ENCODE measurements around the gene RAB20.

The RAB20 gene

DNA sequence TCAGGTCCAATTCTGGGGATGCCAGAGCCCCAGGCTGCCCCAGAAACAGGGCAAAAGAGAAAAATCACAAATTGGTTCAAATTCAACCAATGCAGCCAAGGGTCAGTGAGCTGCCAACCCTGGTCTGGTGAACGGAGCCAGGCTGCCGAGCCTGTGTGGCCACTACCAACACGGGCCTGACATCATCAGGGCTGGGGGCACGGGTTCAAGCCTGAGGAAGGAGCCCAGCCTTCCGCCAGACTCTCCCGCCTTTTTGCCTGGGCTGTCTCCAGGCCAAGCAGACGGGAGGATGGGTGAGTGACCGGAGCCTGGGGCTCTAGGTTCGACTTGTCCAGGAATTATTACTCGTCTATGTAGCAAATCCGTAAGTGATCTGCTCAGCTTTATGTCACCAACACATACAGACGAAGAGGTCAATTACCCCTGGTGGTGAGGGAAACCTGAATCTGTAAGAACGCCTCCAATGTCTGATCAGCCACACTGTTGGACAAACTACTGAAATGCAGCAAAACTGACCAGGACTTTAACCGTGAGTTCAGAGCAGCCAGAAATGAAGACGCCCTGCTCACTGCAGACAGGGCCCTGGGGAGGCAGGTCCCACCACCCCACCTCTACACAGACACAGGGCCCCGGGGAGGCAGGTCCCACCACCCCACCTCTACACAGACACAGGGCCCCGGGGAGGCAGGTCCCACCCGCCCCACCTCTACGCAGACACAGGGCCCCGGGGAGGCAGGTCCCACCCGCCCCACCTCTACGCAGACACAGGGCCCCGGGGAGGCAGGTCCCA lies 31.8 kb downstream of the RAB20 start:
- DNase-seq (ENCODE audit: low spot score): no peak

DNA sequence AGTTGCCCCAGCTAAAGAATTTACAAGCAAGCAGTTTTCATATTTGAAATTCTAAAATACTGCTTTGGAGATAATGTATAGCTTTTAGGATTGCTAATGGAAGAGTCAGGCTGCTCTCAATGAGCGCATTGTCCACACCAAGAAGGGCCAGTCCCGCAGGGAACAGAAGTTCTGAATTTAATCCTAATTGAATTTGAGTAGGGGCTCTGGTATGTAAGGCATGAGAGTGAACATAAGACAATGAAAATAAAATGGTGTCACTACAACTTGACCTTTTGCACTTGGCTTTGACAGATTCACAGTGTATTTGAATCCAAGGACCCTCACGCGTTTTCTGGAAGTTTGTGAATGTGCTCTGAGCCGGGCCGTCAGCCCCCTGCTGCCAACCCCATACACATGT lies 32.6 kb downstream of the RAB20 start:
- no peak for DNase-seq (ENCODE audit: low spot score)

DNA sequence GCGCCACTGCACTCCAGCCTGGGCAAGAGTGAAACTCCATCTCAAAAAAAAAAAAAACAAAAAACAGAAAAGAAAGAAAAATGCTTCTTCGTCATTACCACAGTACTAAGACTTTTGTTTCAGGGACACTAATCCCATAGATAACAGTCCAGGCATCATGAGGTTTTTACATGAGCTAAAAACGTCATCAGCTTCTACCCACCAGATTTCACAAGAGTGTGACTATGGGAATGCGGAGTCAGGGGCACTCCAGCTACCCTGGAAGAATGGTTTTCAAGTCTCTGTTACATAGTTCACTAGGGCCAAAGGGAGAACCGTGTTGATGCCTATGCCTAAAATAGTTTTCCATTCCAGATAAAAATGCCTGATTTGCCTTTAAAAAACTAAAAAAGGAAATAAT lies 33.2 kb downstream of the RAB20 start:
- no peak for DNase-seq (ENCODE audit: low spot score)

DNA sequence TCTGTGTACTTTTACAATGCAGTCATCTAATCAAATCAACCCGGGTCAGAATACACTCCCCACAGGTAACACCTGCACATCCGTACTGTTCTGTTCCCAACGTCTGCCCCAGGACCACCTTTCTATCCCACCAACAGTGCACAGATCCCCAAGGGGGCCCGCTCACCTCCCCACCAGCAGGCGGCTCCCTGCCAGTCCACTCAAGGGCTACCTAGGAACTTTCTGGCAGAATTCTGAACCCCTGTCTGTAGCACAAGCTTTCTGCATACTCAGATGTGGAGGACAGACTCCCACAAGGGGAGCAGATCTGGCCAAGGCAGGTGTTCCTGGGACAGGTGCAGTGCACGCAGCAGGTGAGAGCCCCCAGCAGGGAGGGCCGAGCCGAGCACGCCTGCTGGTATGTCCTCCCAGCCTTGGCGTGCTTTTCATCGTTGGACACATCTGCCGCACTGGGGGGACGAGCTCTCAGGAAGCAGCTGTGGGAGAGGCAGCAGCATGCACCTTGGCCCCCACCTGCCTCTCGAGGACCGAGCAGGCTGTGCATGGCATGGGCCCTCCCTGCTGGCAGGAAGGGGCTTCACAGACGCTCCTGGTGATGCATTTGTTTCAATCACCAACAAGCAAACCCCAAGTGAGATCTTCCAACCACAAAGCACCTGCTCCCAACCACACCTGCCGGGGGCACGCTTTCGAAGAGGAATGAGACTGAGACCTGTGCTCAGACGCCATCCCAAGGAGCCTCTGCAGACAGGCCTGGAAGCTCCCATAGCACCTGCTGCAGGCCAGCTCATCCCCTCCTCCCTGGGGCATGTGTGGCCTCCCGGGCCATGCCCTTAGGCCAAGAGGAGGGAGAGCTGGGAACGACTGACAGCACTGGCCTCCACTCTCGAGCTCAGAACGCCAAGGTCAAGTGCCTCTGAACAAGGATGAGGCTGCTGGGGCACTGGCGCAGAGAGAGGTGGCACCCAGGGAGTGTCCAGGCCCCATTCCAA lies 35.9 kb downstream of the RAB20 start:
- DNase-seq (ENCODE audit: low spot score): no peak

DNA sequence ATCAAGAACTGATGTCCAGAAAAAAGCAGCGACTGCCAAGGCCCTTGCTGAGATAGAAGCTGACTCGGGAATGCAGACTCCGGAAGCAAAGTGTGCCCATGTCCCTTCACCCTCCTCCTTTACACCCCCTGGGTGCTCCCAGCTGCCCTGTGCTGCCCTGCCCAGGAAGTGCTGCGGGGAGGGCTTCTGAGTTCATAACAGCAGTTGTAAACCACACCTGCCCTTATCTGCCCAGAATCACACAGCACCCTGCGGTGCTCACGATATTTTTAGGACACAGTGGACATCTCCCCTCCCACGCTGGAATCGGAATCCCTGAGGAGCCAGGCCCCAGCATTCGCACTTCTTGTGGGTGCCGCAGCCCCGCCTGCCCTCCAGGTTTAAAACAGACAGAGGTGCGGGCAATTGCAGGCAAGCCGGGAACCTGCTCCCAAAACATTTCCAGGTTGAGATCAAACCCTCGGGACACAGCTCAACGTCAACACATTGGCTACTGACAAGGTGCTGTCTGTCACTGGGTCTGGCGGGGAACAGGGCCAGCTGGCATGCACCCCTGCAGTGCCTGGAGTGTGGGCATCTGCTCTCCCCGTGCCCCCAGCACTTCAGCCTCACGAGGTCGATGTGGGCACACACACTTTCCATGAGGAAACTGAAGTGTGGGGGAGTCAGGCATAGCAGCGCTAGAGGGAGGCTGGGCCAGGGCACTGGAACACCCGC lies 36.8 kb downstream of the RAB20 start:
- DNase-seq (ENCODE audit: low spot score): no peak

DNA sequence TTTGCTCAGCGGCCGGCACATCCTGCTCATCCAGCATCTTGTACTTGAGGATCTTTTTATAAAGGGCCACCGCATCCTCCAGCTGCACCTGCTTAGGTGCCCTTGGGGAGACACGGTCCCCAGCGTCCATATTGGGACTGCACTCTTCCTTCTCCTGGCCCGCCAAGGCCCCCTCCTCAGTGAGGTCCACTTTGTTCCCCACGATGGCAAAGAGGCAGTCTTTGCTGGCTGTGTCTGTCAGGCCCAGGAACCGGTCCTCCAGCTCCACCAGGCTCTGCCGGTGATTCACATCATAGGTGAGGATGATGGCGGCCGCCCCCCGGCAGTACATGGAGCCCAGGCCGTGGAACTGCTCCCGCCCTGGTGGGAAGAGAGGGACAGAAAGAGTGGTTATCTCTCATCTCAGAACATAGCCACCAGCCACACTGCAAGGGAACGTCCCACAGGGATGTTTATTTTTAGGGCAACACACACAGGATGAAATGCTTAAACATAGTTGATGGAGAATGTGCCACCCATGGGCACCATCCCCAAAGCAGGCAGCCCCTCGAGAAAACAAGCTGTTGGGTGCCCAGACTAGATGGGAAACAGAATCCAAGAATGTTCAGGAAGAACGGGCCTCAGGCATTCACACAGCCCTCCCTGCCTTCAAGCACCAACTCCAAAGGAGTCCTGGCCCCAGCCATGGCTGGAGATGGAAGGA lies 37.5 kb downstream of the RAB20 start:
- no peak for DNase-seq (ENCODE audit: low spot score)

DNA sequence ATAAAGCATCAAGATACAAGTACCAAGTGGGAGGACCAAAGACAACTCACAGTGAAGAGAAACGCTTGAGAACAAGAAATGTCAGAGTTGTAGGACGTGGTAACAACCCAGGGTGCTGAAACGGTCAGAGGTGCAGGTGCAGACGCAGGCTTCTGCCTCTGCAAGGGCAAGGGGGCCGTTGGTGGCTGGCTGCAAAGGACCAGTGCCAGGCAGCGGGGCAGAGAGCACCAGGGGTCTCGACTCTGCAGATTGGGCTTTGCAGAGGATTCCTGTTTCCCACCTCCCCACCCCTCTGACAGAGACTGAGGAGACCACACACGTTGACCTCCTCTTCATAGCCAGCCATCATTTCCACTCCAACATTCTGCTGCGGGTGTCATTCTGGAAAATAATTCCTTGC lies 38.3 kb downstream of the RAB20 start:
- DNase-seq (ENCODE audit: low spot score): no peak

DNA sequence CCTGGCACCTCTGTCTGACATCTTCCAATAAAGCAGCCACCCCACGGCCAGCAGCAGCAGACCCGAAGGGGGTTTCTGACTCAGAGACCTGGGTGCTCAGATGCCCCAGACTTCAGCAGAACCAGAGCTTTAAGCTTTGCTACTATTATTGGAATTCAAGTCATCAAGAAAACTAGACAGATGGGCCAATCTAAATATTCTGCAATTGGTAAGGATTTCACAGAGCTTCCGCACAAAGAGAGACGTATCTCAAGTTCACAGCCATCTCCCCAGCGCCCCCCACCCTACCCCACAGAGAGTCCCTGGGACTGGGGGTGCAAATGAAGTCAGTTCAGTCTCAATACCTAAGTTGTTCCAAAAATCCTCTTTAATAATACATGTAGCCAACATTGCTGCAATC lies 38.8 kb downstream of the RAB20 start:
- DNase-seq (ENCODE audit: low spot score): no peak

DNA sequence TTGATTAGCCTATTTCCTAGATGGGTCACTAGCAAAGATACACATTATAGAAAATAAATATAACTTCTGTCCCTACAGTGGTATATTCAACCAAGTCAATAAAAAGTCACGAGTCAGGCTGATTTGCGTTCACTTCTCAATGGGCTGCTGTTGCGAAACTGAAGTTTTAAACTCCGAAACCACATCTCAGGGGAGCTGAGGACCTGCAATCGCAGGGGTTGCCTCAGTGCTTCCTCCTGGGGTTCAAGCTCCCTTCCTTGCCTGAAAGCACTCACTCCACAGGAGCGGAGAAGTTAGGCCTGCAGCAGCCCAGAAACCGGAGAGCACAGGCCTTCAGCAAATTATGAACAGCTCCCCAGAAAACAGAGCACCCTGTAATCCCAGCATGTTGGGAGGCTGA lies 39.6 kb downstream of the RAB20 start:
- no peak for DNase-seq (ENCODE audit: low spot score)

DNA sequence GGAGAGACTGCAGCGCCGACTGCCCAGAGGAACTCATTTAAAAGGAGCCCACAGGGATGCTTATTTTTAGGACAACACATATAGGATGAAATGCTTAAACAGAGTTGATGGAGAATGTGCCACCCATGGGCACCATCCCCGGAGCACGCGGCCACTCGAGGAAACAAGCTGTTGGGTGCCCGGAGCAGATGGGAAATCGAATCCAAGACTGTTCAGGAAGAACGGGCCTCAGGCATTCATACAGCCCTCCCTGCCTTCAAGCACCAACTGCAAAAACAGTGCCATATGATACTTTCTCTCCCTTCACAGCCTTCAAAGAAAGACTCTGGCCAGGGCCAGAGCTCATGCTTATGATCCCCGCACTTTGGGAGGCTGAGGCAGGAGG lies 40.2 kb downstream of the RAB20 start:
- no peak for DNase-seq (ENCODE audit: low spot score)

DNA sequence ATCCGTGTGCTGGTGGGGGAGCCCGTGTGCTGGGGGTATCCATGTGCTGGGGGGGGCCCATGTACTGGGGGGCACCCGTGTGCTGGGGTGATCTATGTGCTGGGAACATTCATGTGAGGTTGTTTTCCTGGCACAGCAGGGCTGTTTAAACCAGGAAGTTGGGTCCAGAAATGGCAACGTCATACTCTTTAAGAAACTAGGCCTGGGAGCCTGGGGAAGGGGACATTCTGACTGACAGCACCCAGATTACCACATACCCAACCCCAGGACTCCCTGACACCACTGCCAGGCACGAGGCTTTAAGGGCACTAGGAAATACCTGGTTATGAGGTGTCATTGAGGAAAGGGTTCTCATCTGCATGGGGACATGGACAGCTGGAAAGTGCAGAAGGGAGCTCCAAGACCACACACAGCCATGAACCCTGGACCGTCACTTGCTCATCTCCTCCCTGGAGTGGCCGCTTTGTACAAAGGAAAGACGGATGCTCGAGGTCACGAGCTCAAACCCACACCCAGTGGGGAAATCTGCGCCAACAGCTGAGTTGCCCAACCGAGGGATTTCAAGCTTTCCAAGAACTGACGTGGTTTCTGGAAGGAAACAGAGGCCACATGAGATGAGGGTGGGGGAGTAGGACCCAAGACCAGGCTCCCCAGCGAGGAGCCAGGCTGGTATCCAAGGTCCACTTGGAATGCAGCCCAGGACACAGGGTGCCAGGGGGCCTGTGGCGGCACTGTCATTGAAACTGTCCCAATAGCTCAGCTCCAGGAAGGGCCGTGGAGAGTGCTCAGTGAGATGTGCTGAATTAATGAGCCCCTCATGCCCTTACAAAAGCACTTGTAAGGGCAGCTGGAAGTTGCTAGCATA lies 40.9 kb downstream of the RAB20 start:
- peak; percentile 79 for DNase-seq (ENCODE audit: low spot score)

DNA sequence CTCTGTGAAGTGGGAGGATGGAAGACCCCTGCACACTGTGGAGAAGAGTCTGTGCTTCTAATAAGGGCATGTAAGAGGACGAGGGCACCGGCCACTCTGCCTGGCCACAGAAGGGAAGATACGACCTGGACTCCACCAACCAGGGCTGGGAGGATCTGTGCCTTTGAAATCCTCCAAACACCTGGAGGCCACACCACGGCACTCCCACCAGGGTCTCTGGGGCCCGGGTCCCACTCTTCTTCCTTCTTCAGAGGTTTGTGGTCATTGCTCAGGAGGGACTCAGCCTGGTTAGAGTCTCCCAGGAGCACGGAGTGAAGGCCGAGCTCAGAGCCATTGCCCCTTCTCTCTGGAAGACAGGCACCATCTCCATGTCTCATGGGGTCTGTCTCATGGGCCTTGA lies 42.0 kb downstream of the RAB20 start:
- DNase-seq (ENCODE audit: low spot score): no peak

DNA sequence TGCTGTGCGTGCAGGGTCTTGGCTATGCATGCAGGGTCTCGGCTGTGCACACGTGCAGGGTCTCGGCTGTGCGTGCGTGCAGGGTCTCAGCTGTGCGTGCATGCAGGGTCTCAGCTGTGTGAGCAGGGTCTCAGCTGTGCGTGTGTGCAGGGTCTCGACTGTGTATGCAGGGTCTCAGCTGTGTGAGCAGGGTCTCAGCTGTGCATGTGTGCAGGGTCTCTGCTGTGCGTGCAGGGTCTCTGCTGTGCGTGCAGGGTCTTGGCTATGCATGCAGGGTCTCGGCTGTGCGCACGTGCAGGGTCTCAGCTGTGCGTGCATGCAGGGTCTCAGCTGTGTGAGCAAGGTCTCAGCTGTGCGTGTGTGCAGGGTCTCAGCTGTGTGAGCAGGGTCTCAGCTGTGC lies 42.5 kb downstream of the RAB20 start:
- no peak for DNase-seq (ENCODE audit: low spot score)

DNA sequence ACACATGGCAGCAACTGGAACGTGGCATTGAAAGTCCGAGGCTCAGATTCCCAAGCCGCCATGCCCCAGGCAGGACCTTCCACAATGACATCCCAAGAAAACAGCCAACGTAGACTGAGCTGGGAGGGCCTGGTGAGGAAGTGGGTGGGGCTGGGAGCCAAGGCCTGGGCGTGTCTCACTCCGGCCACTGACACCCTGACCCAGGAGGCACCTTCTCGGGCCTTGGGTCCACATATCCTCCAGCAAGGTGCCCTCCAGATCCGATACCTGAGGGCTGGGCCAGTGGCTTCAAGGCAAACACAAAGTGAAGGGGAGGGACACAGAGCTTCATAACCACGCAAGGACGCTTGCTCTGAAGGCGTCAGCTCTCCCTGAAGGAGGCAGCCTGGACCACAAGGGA lies 43.0 kb downstream of the RAB20 start:
- DNase-seq (ENCODE audit: low spot score): no peak

DNA sequence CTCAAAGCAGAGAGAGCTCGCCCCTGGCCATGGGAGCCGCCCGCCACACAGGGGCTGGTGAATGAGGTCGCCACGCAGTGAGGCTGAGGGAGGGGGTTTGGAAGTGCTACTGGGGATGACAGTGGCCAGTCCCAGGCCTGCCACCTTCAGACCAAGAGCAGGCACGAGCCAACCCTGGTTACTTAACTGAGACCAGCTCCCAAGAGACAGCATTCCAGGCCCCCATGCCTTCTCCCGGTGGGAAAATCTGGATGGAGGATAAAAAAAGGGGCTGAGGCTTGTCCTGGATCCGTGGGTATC lies 43.3 kb downstream of the RAB20 start:
- DNase-seq (ENCODE audit: low spot score): no peak

DNA sequence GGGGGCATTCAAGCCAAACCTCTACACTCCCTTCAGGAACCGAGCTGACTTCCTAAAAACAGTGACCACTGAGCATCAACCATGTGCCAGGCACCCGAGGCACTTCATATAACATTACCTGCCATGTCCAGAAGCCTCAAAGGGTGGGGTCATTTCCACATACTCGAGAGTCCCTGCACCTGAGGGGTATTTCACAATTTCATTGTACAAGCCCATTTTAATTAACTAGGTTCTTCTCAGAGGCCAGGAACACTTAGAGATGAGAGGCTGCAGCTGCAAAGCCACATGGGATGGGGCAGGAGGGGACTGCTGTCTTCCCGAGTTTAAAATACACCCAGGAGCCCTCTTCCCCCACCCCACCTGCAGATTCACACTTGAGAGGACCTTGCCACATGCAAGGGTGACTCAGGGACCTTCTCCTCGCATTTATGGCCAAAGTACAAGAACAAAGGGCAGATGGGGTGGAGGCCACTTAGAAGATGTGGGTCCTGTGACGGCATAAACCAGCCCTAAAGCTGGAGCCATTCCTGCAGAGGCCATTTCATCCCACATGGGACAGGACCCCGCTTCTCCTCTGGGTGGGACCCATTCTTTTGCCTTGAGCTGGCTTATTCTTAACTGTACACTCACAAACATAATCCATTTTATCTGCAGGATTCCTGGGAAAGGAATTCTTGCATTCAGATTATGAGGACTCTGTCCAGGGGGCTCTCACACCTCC lies 43.9 kb downstream of the RAB20 start:
- no peak for DNase-seq (ENCODE audit: low spot score)

DNA sequence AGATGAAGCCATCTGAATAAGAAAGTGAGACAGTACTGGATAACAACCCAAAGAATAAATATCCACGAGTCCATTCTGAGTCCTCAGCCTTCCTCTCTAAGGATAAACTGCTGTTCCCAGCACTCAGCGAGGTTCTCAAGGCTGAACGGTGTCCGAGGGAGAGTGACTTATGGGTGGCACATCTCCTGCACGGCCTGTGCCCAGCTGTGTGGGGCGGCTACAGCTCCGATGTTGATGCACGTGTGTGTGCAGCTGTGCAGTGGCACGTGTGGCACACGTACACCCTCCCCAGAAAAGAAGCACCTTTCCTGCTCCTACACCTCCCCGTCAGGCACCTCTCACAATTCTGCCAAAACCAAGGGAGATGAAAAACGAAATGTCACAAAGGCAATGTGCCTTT lies 45.0 kb downstream of the RAB20 start:
- DNase-seq (ENCODE audit: low spot score): no peak

DNA sequence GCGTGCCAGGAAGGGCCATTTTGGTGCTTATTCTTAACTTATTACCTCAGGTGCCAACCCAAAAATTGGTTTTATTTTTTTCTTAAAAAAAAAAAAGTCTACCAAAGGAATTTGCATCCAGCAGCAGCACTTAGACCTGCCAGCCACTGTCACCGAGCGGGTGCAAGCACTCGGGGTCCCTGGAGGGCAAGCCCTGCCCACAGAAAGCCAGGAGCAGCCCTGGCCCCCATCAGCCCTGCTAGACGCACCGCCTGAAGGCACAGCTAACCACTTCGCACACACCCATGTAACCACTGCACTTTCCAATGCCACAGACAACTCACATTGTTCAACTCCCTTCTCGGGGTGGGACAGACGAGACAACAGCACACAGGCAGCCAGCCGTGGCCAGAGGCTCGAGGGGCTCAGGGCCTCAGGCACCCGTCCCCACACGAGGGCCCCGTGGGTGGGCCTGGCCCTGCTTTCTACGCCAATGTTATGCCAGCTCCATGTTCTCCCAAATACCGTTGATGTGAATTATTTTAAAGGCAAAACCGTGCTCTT lies 49.3 kb downstream of the RAB20 start:
- DNase-seq (ENCODE audit: low spot score): no peak

DNA sequence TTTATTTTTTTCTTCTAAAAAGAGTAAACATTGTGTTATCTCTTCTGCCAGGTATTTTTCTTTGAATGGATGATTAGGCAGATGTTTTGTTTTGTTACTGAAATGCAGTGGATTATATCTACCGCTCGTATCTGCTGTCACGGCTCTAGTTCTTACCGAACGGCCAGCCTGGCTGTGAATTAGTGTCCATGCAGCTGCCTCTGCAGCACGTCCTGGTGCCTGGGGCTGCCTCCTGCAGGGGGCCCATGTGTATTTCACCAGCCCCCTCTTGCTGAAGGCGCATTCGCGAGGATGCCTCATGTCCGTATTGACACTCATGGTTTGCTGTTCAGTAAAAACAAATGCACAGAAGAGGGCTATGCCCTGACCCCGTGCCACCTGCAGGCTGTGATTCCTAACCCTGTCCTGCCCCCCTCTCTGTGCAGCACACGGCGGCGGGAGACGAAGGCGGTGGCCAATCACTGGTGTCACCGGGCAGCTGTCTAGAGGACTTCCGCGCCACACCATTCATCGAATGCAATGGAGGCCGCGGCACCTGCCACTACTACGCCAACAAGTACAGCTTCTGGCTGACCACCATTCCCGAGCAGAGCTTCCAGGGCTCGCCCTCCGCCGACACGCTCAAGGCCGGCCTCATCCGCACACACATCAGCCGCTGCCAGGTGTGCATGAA lies 49.9 kb downstream of the RAB20 start:
- no peak for DNase-seq (ENCODE audit: low spot score)

Data from GM03348 (cell line).